Left hindlimb (tissue), 1 donor: ENCODE data around the gene CABLES1.
A peak's percentile ranks its signal among the peaks of the same experiment; 100 is the strongest.
"Not testable (repeated sequence)": the region's sequence is repeated elsewhere in the genome, so short reads cannot be mapped to it uniquely, and the experiment has no call there.

Experiments used
- DNase-seq: peaks from one replicate; pipeline ENCODE4 v3.0.0-alpha.2; 2018

The CABLES1 gene

GRCh38 chr18:23134780-23135549 is at the start of gene CABLES1:
TSS of gene CABLES1 (plus strand) at chr18:23135485. CDS start at chr18:23135763, 278 bp downstream.
- DNase-seq = peak; percentile 70

- no peak for DNase-seq
These were observed 47.9 kb upstream of the CABLES1 start for GRCh38 chr18:23087352-23087751.

GRCh38 chr18:23088310-23088709 is 47.0 kb upstream of the CABLES1 start:
- DNase-seq = no peak

- DNase-seq = not testable (repeated sequence)
These were observed 44.0 kb upstream of the CABLES1 start for GRCh38 chr18:23091017-23091993.

- DNase-seq = no peak
These were observed 43.2 kb upstream of the CABLES1 start for GRCh38 chr18:23092121-23092520.

GRCh38 chr18:23093130-23093529 is 42.2 kb upstream of the CABLES1 start:
- not testable (repeated sequence) for DNase-seq

- DNase-seq = no peak
These were observed 41.5 kb upstream of the CABLES1 start for GRCh38 chr18:23093772-23094171.

GRCh38 chr18:23094411-23095190 is 40.7 kb upstream of the CABLES1 start:
- no peak for DNase-seq

GRCh38 chr18:23095463-23095862 is 39.8 kb upstream of the CABLES1 start:
- DNase-seq = no peak

- DNase-seq = not testable (repeated sequence)
These were observed 38.3 kb upstream of the CABLES1 start for GRCh38 chr18:23097016-23097415.

GRCh38 chr18:23099621-23100020 is 35.7 kb upstream of the CABLES1 start:
- DNase-seq = no peak

- DNase-seq = no peak
These were observed 33.3 kb upstream of the CABLES1 start for GRCh38 chr18:23101861-23102432.

GRCh38 chr18:23102493-23103261 is 32.6 kb upstream of the CABLES1 start:
- no peak for DNase-seq

GRCh38 chr18:23103449-23103848 is 31.8 kb upstream of the CABLES1 start:
- no peak for DNase-seq

- no peak for DNase-seq
These were observed 30.3 kb upstream of the CABLES1 start for GRCh38 chr18:23105030-23105429.

- no peak for DNase-seq
These were observed 29.6 kb upstream of the CABLES1 start for GRCh38 chr18:23105581-23106219.

- no peak for DNase-seq
These were observed 28.7 kb upstream of the CABLES1 start for GRCh38 chr18:23106575-23106974.

GRCh38 chr18:23107718-23108117 is 27.6 kb upstream of the CABLES1 start:
- no peak for DNase-seq

- DNase-seq = no peak
These were observed 26.8 kb upstream of the CABLES1 start for GRCh38 chr18:23108496-23108895.

GRCh38 chr18:23109163-23109562 is 26.1 kb upstream of the CABLES1 start:
- DNase-seq = not testable (repeated sequence)

GRCh38 chr18:23113576-23113975 is 21.7 kb upstream of the CABLES1 start:
- DNase-seq = no peak
